Hepatocyte (in vitro differentiated cells): ENCODE data around the gene ST8SIA6.

Experiments used
- CTCF ChIP-seq: fragments of 200-600 bp; sonication (generic); IDR thresholded peaks from 2 replicates; pipeline ENCODE4 v1.5.1; 2016; ENCODE audit warnings: antibody characterized with exemption, mild to moderate bottlenecking; ENCODE audit not compliant: poor library complexity
- EZH2 ChIP-seq: fragments of 200-600 bp; sonication (generic); IDR thresholded peaks from 2 replicates; pipeline ENCODE4 v1.6.1; 2016; ENCODE audit warnings: antibody characterized with exemption, mild to moderate bottlenecking, borderline replicate concordance
- EZH2phosphoT487 ChIP-seq: fragments of 200-600 bp; sonication (generic); IDR thresholded peaks from one replicate; pipeline ENCODE4 v1.6.1; 2018; ENCODE audit warnings: antibody characterized with exemption, mild to moderate bottlenecking, low read depth, moderate library complexity; ENCODE audit not compliant: unreplicated experiment, severe bottlenecking

- TF ChIP-seq EZH2 = no peak
- TF ChIP-seq CTCF = peak; percentile 21
- no peak for TF ChIP-seq EZH2phosphoT487
Measured at GRCh38 chr10:17412323-17412722, 42.1 kb downstream of the ST8SIA6 start.
